GM23248 (cell line): ENCODE data around the gene OR52E6.

Experiments used
- EZH2 ChIP-seq: fragments of 200-600 bp; sonication (generic); IDR thresholded peaks from 2 replicates; pipeline ENCODE4 v1.6.1; 2018; ENCODE audit warnings: antibody characterized with exemption, mild to moderate bottlenecking; ENCODE audit not compliant: insufficient read depth, poor library complexity, severe bottlenecking
- EZH2phosphoT487 ChIP-seq: fragments of 200-600 bp; sonication (generic); IDR thresholded peaks from 2 replicates; pipeline ENCODE4 v1.6.1; 2018; ENCODE audit warnings: antibody characterized with exemption, moderate library complexity, mild to moderate bottlenecking, low read depth; ENCODE audit not compliant: insufficient read depth

DNA sequence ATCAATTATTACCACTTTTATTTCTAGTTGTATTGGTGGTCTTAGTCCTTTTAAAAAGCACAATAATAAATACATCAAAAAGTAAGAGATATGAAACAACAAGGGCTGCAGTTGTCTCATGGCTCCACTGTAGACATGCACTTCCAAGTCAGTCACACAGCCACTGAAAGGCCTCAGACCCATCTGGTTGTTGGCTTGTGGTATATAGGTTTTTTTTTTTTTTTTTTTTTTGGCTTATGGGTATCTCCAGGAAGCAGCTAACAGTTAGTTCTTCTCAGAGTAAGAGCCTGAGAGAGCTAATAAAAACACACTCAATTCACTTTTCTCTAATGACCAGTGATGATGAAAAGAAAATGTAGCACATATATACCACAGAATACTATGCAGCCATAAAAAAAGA is 6.0 kb upstream of the OR52E6 start:
- TF ChIP-seq EZH2, result no peak
- no peak for TF ChIP-seq EZH2phosphoT487
